ENCODE results near the gene ATXN3L. TPM values are rescaled to one million over a fixed set of nuclear protein-coding genes. Genes with fewer than 3 reads are reported as not detected.

ATXN3L gene
- total and polyA plus RNA-seq, 10 of the 15 experiments (the other 5 are each of a cell fraction or from before 2014, with no cell fraction given) = not detected

DNA sequence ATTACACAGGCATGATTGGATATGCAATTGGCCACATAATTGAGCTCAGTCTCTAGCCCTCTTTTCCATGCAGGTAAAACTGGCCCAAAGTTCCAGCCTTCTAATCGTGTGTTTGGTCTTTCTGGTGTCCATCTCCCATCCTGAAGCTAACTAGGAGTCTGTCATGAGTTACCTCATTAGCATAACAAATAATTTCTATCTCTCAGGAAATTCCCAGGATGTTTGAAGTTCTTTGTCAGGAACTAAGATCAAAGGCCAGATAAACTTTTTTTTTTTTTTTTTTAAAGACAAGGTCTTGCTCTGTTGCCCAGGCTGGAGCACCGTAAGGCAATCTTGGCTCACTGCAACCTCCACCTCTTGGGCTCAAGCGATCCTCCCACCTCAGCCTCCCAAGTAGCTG lies 15.8 kb downstream of the ATXN3L start:
- Histone ChIP-seq H3K4me3 (no peak overlapping the region), H3K27ac (ENCODE audit: control insufficient read depth, insufficient read depth) (no peak overlapping the region), H3K4me2 (ENCODE audit: control insufficient read depth, insufficient read depth) (no peak overlapping the region), H3K36me3 (ENCODE audit: control insufficient read depth in 2 of 2, insufficient read depth in 2 of 2, low read length in 1 of 2) (no peaks in the 10 kb centered on the region), H2AFZ (ENCODE audit: control insufficient read depth, low read depth, low read length) (no peak overlapping the region), H3K9me3 (replicated peaks; ENCODE audit: control insufficient read depth, insufficient read depth, low read length) (no peaks in the 10 kb centered on the region; the same call in 2 of the 3 replicates), H3K9ac (ENCODE audit: control insufficient read depth, insufficient read depth, low read length) (no peak overlapping the region), H3K79me2 (ENCODE audit: control insufficient read depth, insufficient read depth, low read length) (no peaks in the 10 kb centered on the region), H4K20me1 (ENCODE audit: control insufficient read depth, insufficient read depth) (no peaks in the 10 kb centered on the region), H3K27me3 (replicated peaks in 1 of 2; ENCODE audit: control insufficient read depth in 2 of 2, insufficient read depth in 2 of 2, low read length in 1 of 2) (no peaks in the 10 kb centered on the region), H3K4me1 (ENCODE audit: control insufficient read depth, insufficient read depth, low read length) (no peaks in the 10 kb centered on the region)
- WGBS (ENCODE audit: insufficient coverage, insufficient replicate concordance, low lambda C conversion rate, missing lambda C conversion rate) = 62% methylated on average over 3 of the region's 3 CpGs
- DNase-seq (ENCODE audit: low read depth, low spot score) (no peak), FAIRE-seq (no peak), ATAC-seq (no peak)
- CTCF ChIA-PET = interaction anchor here (0.9 kb wide), 1 partner anchor 17 kb away, joined by 3 read pairs; no protein-coding TSS in a partner anchor
- POLR2A ChIA-PET = interaction anchor here (0.6 kb wide), 1 partner anchor 366 kb away, joined by 3 read pairs; no protein-coding TSS in a partner anchor
- SMC1A ChIA-PET (ENCODE audit: uncharacterized antibody, unreplicated experiment) = interaction anchor here (0.8 to 2.4 kb wide), 4 partner anchors 41 to 184 kb away, joined by 3 to 7 read pairs (median 4); no protein-coding TSS in a partner anchor
- in situ Hi-C loops (cut with MboI) = no loop called here
- intact Hi-C loops (cut with micrococcal nuclease; ENCODE audit: unreplicated experiment) = no loop called here
- BruUV-seq (replicated peaks) = no TSS peak
- RAD21 ChIA-PET (ENCODE audit: unreplicated experiment) = interaction anchor here (0.9 to 1.5 kb wide), 2 partner anchors 217 to 328 kb away, joined by 3 read pairs; no protein-coding TSS in a partner anchor
- TF ChIP-seq, protein P1, sequence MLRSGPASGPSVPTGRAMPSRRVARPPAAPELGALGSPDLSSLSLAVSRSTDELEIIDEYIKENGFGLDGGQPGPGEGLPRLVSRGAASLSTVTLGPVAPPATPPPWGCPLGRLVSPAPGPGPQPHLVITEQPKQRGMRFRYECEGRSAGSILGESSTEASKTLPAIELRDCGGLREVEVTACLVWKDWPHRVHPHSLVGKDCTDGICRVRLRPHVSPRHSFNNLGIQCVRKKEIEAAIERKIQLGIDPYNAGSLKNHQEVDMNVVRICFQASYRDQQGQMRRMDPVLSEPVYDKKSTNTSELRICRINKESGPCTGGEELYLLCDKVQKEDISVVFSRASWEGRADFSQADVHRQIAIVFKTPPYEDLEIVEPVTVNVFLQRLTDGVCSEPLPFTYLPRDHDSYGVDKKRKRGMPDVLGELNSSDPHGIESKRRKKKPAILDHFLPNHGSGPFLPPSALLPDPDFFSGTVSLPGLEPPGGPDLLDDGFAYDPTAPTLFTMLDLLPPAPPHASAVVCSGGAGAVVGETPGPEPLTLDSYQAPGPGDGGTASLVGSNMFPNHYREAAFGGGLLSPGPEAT (IDR thresholded peaks at IDR 0.05; ENCODE audit: low read depth) = no peak
- no peak for TF ChIP-seq YBX1 (IDR thresholded peaks at IDR 0.05)
- no peak for TF ChIP-seq MYC (IDR thresholded peaks at IDR 0.05; ENCODE audit: insufficient read depth, insufficient read length, insufficient replicate concordance, low read length, severe bottlenecking)
- TF ChIP-seq IKZF1 (conservative IDR thresholded peaks at IDR 0.05) = no peak
- TF ChIP-seq BHLHE40 (IDR thresholded peaks at IDR 0.05; ENCODE audit: borderline replicate concordance in 1 of 2, low read depth in 2 of 2, low read length in 1 of 2) = no peak
- TF ChIP-seq, protein P2, sequence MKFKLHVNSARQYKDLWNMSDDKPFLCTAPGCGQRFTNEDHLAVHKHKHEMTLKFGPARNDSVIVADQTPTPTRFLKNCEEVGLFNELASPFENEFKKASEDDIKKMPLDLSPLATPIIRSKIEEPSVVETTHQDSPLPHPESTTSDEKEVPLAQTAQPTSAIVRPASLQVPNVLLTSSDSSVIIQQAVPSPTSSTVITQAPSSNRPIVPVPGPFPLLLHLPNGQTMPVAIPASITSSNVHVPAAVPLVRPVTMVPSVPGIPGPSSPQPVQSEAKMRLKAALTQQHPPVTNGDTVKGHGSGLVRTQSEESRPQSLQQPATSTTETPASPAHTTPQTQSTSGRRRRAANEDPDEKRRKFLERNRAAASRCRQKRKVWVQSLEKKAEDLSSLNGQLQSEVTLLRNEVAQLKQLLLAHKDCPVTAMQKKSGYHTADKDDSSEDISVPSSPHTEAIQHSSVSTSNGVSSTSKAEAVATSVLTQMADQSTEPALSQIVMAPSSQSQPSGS (IDR thresholded peaks at IDR 0.05; ENCODE audit: low read length) = no peak
